Mammary epithelial cell (primary cell): ENCODE data around the gene GRIN2C.

ENCODE experiments used
- EZH2 ChIP-seq: IDR thresholded peaks from 2 replicates; pipeline ENCODE4 v1.6.1; 2012; ENCODE audit warnings: low read length, inconsistent platforms, borderline replicate concordance
- TF ChIP-seq, protein P1 (sequence below), 2 donors: IDR thresholded peaks in 1 of 2; conservative IDR thresholded peaks in 1 of 2; 2 replicates each; pipeline ENCODE4 v1.5.1; 2011 to 2012; ENCODE audit warnings: inconsistent platforms in 2 of 2, low read length in 2 of 2, mild to moderate bottlenecking in 2 of 2, control low read depth in 1 of 2, low read depth in 1 of 2; ENCODE audit not compliant: insufficient read depth in 1 of 2; ENCODE audit errors: extremely low read depth in 1 of 2

DNA sequence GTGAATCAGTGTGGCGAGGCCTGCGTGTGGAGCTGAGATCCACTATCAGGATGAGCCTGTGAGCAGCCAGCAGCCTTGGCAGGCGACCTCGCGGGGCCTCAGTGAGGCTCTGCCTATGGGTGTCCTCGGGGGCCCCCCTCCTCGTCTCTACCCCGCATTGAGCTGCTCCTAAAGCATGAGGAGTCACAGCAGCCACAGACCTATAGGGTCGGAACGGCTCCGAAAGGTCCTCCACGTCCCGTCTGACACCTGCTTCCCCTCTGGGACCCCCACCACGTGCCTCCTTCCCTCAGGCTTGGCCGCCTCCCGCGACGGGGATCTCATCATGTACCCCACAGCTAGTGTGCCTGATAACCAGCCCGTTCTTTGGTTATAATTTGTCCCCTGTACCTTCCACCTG is 28.8 kb downstream of the GRIN2C start:
- TF ChIP-seq, protein P1, sequence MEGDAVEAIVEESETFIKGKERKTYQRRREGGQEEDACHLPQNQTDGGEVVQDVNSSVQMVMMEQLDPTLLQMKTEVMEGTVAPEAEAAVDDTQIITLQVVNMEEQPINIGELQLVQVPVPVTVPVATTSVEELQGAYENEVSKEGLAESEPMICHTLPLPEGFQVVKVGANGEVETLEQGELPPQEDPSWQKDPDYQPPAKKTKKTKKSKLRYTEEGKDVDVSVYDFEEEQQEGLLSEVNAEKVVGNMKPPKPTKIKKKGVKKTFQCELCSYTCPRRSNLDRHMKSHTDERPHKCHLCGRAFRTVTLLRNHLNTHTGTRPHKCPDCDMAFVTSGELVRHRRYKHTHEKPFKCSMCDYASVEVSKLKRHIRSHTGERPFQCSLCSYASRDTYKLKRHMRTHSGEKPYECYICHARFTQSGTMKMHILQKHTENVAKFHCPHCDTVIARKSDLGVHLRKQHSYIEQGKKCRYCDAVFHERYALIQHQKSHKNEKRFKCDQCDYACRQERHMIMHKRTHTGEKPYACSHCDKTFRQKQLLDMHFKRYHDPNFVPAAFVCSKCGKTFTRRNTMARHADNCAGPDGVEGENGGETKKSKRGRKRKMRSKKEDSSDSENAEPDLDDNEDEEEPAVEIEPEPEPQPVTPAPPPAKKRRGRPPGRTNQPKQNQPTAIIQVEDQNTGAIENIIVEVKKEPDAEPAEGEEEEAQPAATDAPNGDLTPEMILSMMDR (conservative IDR thresholded peaks at IDR 0.05 in 1 of 2, IDR thresholded peaks at IDR 0.05 in 1 of 2; ENCODE audit: extremely low read depth in 1 of 2, insufficient read depth in 1 of 2, low read depth in 1 of 2, low read length in 2 of 2) = no peak
- TF ChIP-seq EZH2 = no peak
